GM23248 (cell line): ENCODE measurements around the gene P2RY2. TPM values are rescaled to one million over a fixed set of nuclear protein-coding genes. Genes with fewer than 3 reads are reported as not detected.
A peak's percentile ranks its signal among the peaks of the same experiment; 100 is the strongest.

ENCODE experiments used
- DNase-seq: peaks from one replicate; pipeline ENCODE4 v3.0.0-alpha.2; 2015
- H2AFZ ChIP-seq: fragments of 200-600 bp; sonication (generic); 2 replicates; pipeline ENCODE4 v1.6.1; 2016; ENCODE audit warnings: antibody characterized with exemption
- H3F3A ChIP-seq: fragments of 200-600 bp; sonication (generic); 2 replicates; pipeline ENCODE4 v1.6.1; 2016; ENCODE audit warnings: mild to moderate bottlenecking, antibody characterized with exemption, mixed run types; ENCODE audit not compliant: insufficient read depth
- H3K27ac ChIP-seq: fragments of 200-600 bp; sonication (generic); 2 replicates; pipeline ENCODE4 v1.5.1; 2016; ENCODE audit warnings: mild to moderate bottlenecking
- H3K27me3 ChIP-seq: fragments of 200-600 bp; sonication (generic); replicated peaks from 2 replicates; pipeline ENCODE4 v1.6.1; 2016; ENCODE audit warnings: mild to moderate bottlenecking; ENCODE audit not compliant: insufficient read depth
- H3K36me3 ChIP-seq: fragments of 200-600 bp; sonication (generic); 2 replicates; pipeline ENCODE4 v1.6.1; 2016; ENCODE audit warnings: low read depth, mild to moderate bottlenecking
- H3K4me1 ChIP-seq: fragments of 200-600 bp; sonication (generic); 2 replicates; pipeline ENCODE4 v1.6.1; 2016; ENCODE audit warnings: mild to moderate bottlenecking; ENCODE audit not compliant: insufficient read depth
- H3K4me2 ChIP-seq: fragments of 200-600 bp; sonication (generic); one replicate; pipeline ENCODE4 v1.6.1; 2016; ENCODE audit warnings: mild to moderate bottlenecking; ENCODE audit not compliant: unreplicated experiment
- H3K4me3 ChIP-seq: fragments of 200-600 bp; sonication (generic); 2 replicates; pipeline ENCODE4 v1.5.1; 2016; ENCODE audit warnings: mild to moderate bottlenecking
- H3K79me2 ChIP-seq: fragments of 200-600 bp; sonication (generic); 2 replicates; pipeline ENCODE4 v1.6.1; 2016; ENCODE audit warnings: mild to moderate bottlenecking; ENCODE audit not compliant: insufficient read depth
- H3K9ac ChIP-seq: fragments of 200-600 bp; sonication (generic); 2 replicates; pipeline ENCODE4 v1.6.1; 2016; ENCODE audit warnings: mild to moderate bottlenecking
- H3K9me2 ChIP-seq: fragments of 200-600 bp; sonication (generic); 2 replicates; pipeline ENCODE4 v1.6.1; 2016; ENCODE audit warnings: mixed run types, mild to moderate bottlenecking, moderate library complexity; ENCODE audit not compliant: insufficient read depth
- H3K9me3 ChIP-seq: fragments of 200-600 bp; sonication (generic); one replicate; pipeline ENCODE4 v1.6.1; 2017; ENCODE audit warnings: low read depth
- H4K20me1 ChIP-seq: fragments of 200-600 bp; sonication (generic); 2 replicates; pipeline ENCODE4 v1.6.0; 2016; ENCODE audit not compliant: insufficient read depth
- EZH2 ChIP-seq: fragments of 200-600 bp; sonication (generic); IDR thresholded peaks from 2 replicates; pipeline ENCODE4 v1.6.1; 2018; ENCODE audit warnings: antibody characterized with exemption, mild to moderate bottlenecking; ENCODE audit not compliant: insufficient read depth, poor library complexity, severe bottlenecking
- EZH2phosphoT487 ChIP-seq: fragments of 200-600 bp; sonication (generic); IDR thresholded peaks from 2 replicates; pipeline ENCODE4 v1.6.1; 2018; ENCODE audit warnings: antibody characterized with exemption, moderate library complexity, mild to moderate bottlenecking, low read depth; ENCODE audit not compliant: insufficient read depth
- WGBS, 2 experiments: methylation state at CpG; one replicate each; pipeline ENCODE4 v1.1.6; 2015 to 2017; ENCODE audit warnings: low lambda C conversion rate in 2 of 2, low coverage in 1 of 2; ENCODE audit errors: missing lambda C conversion rate in 2 of 2; 5-methylcytosine and 5-hydroxymethylcytosine counted together
- in situ Hi-C: fragments of 300-500 bp; cut with MboI; formaldehyde crosslinking; loops from 2 replicates; pipeline ENCODE4 v1.15.0; 2020
- polyA plus RNA-seq: library from polyadenylated mRNA; unstranded; fragments of >200 nt; fragmentation: Nextera tagmentation; extraction: Ambion mirVana; gene quantifications from 2 replicates; pipeline ENCODE4 v1.2.1, GENCODE V29; 2016
- total RNA-seq: library from RNA; depleted of rRNA; stranded (reverse); fragments of >200 nt; shearing (Covaris generic); gene quantifications from 2 replicates; pipeline ENCODE4 v1.2.3, GENCODE V29; 2014

Gene P2RY2
- total and polyA plus RNA-seq, 2 experiments from 2014 or later: not detected

DNA sequence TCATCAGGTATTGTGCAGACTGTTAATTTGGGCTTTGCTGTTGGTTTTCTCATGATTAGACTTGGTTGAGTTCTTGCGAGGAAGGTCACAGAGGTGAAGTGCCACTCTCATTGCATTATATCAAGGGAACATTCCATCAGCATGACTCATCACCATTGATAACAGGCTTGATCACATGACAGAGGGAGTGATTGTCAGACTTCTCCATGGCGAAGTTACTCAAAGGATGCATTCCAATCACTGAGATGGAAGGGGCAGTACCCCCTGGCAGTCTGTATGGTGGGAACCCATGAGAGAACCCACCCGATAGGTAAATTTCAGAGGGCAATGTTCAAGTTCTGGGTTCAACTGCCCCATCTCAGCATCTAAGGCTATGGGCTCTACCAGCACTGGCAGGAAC, 19.4 kb upstream of the P2RY2 start:
- Histone ChIP-seq H3K9ac (no peak overlapping the region), H3K27me3 (no peaks in the 10 kb centered on the region), H3K4me2 (no peak overlapping the region), H4K20me1 (no peaks in the 10 kb centered on the region), H3K36me3 (no peaks in the 10 kb centered on the region), H3K4me3 (no peak overlapping the region), H3K9me3 (no peaks in the 10 kb centered on the region), H3K79me2 (no peaks in the 10 kb centered on the region), H3K27ac (no peak overlapping the region), H3F3A (no peaks in the 10 kb centered on the region), H2AFZ (no peak overlapping the region), H3K9me2 (no peaks in the 10 kb centered on the region), H3K4me1 (peaks cover 10% of the 10 kb centered on the region)
- 80 to 81% methylated on average over 3 of the region's 3 CpGs for WGBS, 2 experiments
- TF ChIP-seq EZH2 (no peak), EZH2phosphoT487 (no peak)
- in situ Hi-C loops: no loop called here
- DNase-seq: no peak

- no peak for DNase-seq
- Histone ChIP-seq H3K4me1 (peaks cover 7% of the 10 kb centered on the region), H3K9me2 (no peaks in the 10 kb centered on the region), H3F3A (no peaks in the 10 kb centered on the region), H4K20me1 (no peaks in the 10 kb centered on the region), H3K9me3 (no peaks in the 10 kb centered on the region), H3K27me3 (no peaks in the 10 kb centered on the region), H3K27ac (no peak overlapping the region), H3K4me2 (no peak overlapping the region), H3K9ac (no peak overlapping the region), H3K4me3 (no peak overlapping the region), H3K36me3 (no peaks in the 10 kb centered on the region), H3K79me2 (no peaks in the 10 kb centered on the region), H2AFZ (no peak overlapping the region)
- TF ChIP-seq EZH2 (no peak), EZH2phosphoT487 (no peak)
- in situ Hi-C loops: no loop called here
- WGBS, 2 experiments: 90 to 92% methylated on average over 4 of the region's 4 CpGs
These were observed 18.6 kb upstream of the P2RY2 start for GRCh38 chr11:73199446-73199845.

- H3K4me1 ChIP-seq: no peaks in the 10 kb centered on the region
- H2AFZ ChIP-seq: no peak overlapping the region
- TF ChIP-seq EZH2 (no peak), EZH2phosphoT487 (no peak)
- H3F3A ChIP-seq: no peaks in the 10 kb centered on the region
- no peak overlapping the region for H3K27ac ChIP-seq
- H3K27me3 ChIP-seq: no peaks in the 10 kb centered on the region
- no peak overlapping the region for H3K9ac ChIP-seq
- no peaks in the 10 kb centered on the region for H4K20me1 ChIP-seq
- no peak overlapping the region for H3K4me2 ChIP-seq
- no peaks in the 10 kb centered on the region for H3K79me2 ChIP-seq
- in situ Hi-C loops: no loop called here
- no peak for DNase-seq
- H3K36me3 ChIP-seq: no peaks in the 10 kb centered on the region
- no peaks in the 10 kb centered on the region for H3K9me3 ChIP-seq
- no peak overlapping the region for H3K4me3 ChIP-seq
- no peaks in the 10 kb centered on the region for H3K9me2 ChIP-seq
These were observed 17.8 kb upstream of the P2RY2 start for GRCh38 chr11:73200256-73200655.

GRCh38 chr11:73201249-73201648, 16.8 kb upstream of the P2RY2 start:
- TF ChIP-seq EZH2 (no peak), EZH2phosphoT487 (no peak)
- no peak overlapping the region for H3K4me3 ChIP-seq
- H2AFZ ChIP-seq: no peak overlapping the region
- H3K4me2 ChIP-seq: no peak overlapping the region
- 58 to 62% methylated on average over 6 of the region's 6 CpGs for WGBS, 2 experiments
- no peaks in the 10 kb centered on the region for H3K79me2 ChIP-seq
- in situ Hi-C loops: no loop called here
- no peak overlapping the region for H3K9ac ChIP-seq
- DNase-seq: peak; percentile 22
- no peak overlapping the region for H3K27ac ChIP-seq
- H3K9me3 ChIP-seq: no peaks in the 10 kb centered on the region
- no peaks in the 10 kb centered on the region for H3K36me3 ChIP-seq
- no peaks in the 10 kb centered on the region; the same call in 1 of the 2 replicates for H3K27me3 ChIP-seq
- no peaks in the 10 kb centered on the region for H3K9me2 ChIP-seq
- H4K20me1 ChIP-seq: no peaks in the 10 kb centered on the region
- H3K4me1 ChIP-seq: no peaks in the 10 kb centered on the region
- H3F3A ChIP-seq: no peaks in the 10 kb centered on the region

DNA sequence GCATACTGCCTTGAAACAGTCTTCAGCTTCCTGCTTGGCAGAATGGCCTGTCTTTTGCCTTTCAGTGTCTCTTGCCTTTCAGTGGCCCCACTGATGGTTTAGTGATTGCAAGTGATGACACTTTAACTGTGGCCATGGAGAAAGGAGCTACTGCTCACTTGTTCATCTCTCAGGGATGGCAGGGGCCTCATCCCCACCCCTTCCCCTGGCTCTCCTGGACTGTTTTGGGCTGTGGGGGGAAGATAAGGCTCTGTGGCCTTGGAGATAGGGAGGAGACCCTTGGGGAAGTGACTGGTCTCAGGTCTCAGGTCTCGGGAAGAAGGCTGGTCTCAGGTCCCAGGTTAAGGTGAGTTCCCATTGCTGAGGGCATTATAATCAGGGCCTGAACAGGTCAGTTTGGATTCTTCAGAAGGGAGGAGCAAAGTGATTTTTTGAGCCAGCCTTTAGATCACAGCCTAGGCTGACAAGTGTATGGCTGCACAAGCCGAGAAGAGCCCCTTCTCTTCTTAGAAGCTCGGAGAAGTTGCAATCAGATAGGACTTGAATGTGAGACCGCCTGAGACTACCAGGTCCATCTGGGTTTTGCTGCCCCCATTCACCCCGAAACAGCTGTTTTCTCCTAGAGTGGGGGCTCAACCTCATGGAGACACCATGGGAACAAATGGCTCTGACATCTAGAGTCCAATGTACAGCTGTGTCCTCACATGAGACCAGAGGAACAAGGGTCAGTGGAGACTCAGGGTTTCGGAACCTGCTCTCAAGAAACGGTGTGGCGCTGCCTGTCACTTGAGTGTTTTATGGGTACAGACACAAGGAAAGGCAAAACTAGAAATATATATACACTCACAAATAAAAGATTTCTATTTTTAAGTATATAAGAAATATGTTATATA, 15.9 kb upstream of the P2RY2 start:
- TF ChIP-seq EZH2: no peak
- H2AFZ ChIP-seq: no peak overlapping the region
- no peaks in the 10 kb centered on the region for H3K9me2 ChIP-seq
- no peaks in the 10 kb centered on the region for H4K20me1 ChIP-seq
- in situ Hi-C loops: no loop called here
- no peak overlapping the region for H3K27ac ChIP-seq
- no peaks in the 10 kb centered on the region for H3K36me3 ChIP-seq
- DNase-seq: no peak
- 77 to 83% methylated on average over 8 of the region's 8 CpGs for WGBS, 2 experiments
- H3K9ac ChIP-seq: no peak overlapping the region
- H3K79me2 ChIP-seq: no peaks in the 10 kb centered on the region
- no peak overlapping the region for H3K4me3 ChIP-seq
- H3F3A ChIP-seq: no peaks in the 10 kb centered on the region
- H3K4me2 ChIP-seq: no peak overlapping the region
- no peaks in the 10 kb centered on the region for H3K9me3 ChIP-seq
- H3K27me3 ChIP-seq: no peaks in the 10 kb centered on the region; the same call in 1 of the 2 replicates
- no peaks in the 10 kb centered on the region for H3K4me1 ChIP-seq
